GM12872 (cell line): ENCODE results near the gene SHTN1.

Source experiments
- TF ChIP-seq, protein P1 (sequence below): IDR thresholded peaks from 3 replicates; pipeline ENCODE4 v1.5.1; 2011; ENCODE audit warnings: low read depth, mild to moderate bottlenecking, low read length, moderate library complexity; ENCODE audit not compliant: insufficient read depth

The SHTN1 gene, protein sequence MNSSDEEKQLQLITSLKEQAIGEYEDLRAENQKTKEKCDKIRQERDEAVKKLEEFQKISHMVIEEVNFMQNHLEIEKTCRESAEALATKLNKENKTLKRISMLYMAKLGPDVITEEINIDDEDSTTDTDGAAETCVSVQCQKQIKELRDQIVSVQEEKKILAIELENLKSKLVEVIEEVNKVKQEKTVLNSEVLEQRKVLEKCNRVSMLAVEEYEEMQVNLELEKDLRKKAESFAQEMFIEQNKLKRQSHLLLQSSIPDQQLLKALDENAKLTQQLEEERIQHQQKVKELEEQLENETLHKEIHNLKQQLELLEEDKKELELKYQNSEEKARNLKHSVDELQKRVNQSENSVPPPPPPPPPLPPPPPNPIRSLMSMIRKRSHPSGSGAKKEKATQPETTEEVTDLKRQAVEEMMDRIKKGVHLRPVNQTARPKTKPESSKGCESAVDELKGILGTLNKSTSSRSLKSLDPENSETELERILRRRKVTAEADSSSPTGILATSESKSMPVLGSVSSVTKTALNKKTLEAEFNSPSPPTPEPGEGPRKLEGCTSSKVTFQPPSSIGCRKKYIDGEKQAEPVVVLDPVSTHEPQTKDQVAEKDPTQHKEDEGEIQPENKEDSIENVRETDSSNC

DNA sequence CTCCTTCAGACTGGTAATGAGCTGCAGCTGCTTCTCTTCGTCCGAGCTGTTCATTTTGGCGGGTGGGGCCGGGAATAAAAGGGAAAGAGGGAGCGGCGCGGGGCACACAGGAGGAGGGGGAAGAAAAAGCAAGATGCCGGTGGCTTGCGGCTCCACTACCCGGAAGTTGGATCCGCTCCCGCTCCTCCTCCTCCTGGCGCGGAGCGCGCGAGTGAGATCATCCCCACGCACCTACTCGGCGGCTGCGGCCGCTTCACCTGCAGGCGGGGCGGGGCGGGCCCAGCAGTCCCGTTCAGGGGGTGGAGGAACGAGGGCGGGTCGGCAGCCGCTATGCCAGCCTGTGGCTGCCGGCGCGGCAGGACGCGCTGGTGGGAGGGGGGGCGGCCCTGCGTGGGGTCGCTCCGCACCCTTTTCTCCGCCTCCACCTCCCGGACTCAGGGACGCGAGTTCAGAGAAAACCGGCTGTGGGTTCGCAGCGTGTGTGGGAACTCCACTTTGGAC, at the start of gene SHTN1:
Gene SHTN1, minus strand, starts transcription at position 162 of the 501 bp plus-strand sequence. Its CDS starts 108 bp downstream, at position 54.
- TF ChIP-seq, protein P1, sequence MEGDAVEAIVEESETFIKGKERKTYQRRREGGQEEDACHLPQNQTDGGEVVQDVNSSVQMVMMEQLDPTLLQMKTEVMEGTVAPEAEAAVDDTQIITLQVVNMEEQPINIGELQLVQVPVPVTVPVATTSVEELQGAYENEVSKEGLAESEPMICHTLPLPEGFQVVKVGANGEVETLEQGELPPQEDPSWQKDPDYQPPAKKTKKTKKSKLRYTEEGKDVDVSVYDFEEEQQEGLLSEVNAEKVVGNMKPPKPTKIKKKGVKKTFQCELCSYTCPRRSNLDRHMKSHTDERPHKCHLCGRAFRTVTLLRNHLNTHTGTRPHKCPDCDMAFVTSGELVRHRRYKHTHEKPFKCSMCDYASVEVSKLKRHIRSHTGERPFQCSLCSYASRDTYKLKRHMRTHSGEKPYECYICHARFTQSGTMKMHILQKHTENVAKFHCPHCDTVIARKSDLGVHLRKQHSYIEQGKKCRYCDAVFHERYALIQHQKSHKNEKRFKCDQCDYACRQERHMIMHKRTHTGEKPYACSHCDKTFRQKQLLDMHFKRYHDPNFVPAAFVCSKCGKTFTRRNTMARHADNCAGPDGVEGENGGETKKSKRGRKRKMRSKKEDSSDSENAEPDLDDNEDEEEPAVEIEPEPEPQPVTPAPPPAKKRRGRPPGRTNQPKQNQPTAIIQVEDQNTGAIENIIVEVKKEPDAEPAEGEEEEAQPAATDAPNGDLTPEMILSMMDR = no peak

DNA sequence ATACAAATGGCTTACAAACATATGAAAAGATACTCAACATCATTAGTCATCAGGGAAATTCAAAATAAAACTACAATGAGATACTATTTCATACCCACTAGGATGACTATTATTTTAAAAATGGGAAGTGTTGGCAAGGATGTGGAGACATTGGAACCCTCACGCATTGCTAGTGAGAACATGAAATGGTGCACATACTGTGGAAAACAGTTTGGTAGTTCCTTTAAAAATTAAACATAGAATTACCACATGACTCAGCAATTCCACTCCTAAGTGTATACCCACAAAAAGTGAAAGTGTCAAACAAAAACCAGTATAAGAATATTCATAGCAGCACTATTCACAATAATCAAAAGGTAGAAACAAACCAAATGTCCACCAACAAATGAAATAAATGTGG, 48.5 kb upstream of the SHTN1 start:
- TF ChIP-seq, protein P1 = no peak

DNA sequence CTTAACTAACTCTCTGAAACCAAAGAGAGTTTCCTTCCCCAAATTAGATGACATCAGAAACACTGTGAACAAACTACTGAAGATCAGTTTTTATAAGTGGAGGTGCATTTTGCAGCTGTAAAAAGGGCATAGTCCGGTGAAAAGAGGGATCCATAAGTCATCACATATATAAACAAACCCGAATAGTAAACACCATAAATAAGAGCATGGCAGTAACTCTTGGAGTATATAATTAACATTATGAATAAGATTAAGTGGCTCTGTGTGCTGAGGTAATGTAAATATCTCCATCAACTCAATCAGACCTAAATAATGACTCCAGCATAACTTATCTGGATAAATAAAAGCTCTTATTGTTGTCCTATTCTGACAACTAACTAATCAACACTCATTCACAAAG, 43.0 kb upstream of the SHTN1 start:
- TF ChIP-seq, protein P1 = no peak

DNA sequence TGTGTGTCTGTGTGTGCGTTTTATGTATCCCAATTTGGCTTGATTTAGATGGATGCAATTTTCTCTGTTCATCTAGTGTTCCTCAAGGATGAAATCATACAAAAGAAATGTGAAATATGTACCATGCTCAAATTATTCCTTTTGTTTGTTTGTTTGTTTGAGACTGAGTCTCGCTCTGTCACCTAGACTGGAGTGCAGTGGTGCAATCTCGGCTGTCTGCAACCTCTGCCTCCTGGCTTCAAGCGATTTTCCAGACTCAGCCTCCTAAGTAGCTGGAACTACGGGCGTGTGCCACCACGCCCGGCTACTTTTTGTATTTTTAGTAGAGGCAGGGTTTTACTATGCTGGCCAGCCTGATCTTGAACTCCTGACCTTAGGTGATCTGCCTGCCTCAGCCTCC, 11.3 kb upstream of the SHTN1 start:
- TF ChIP-seq, protein P1 = no peak

DNA sequence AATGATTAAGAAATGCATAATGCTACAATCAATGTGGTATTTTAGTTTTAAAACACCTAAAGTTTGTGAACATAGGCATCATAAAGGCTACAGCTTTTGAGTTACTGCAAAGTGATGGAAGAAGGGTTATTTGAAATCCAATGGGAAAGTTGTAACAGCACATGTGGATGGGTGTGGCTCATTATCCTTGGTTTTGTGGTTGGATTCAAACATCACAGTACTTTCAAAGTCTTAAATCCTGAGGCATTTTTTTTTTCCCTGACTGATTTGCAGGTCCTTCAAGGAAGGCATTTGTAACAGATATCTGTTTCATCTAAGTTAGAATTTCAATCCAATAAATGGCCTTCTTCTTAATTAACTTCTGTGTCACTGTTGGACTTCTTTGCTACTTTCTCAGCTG, 9.8 kb upstream of the SHTN1 start:
- TF ChIP-seq, protein P1 = no peak

DNA sequence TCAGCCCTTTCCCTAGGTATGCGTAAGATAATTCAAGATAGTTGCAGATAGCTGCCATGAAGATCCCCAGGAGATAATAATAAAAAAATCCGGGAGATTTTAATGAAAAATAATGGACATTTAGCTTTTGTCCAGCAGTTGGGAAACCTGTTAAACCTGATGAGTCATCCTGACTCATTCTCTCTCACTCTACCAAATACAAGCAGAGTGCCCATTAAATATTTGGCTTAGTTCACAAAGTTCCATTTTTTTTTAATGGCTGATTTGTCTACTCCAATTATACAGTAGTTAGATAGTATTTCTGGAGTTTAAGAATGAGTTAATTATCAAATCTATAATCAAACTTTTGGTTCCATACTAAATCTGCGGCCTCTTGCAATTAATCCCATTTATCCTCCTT, 2.1 kb upstream of the SHTN1 start:
- TF ChIP-seq, protein P1 = no peak

DNA sequence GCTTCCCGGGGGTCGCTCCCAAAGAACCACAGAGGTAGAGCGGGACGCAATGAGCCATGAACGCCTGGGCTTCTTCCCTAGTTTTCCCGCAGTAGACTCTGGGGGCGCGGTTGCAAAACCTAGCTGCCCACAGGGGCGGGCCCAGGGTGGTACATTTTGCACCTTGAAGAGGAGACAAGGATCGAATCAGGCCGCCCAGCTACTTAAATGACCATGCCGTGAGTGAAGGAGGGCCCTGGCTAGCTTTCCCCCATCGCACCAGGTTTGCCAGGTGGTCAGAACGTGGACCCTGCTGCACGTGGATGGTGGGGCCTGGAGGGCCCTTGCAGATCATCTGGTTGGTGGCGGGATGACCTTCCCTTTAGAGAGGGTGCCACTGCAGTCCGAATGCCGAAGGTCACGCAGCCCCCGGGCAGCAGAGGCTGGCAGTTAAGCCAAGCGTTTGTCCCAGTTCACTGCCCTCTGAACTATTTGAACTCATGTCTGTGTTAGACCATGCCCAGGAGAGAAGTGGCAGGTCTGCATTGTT, 604 bp upstream of the SHTN1 start:
- TF ChIP-seq, protein P1 = no peak
